DMS 273 treated with DMSO at 0.1 percent for 48 hours (cell line): ENCODE data around the gene UNC45B.
"Not testable (repeated sequence)": the region's sequence is repeated elsewhere in the genome, so short reads cannot be mapped to it uniquely, and the experiment has no call there.

Experiments
- DNase-seq: peaks from one replicate; lab custom pipeline; 2025; lab: John Stamatoyannopoulos, UW

Gene UNC45B

DNA sequence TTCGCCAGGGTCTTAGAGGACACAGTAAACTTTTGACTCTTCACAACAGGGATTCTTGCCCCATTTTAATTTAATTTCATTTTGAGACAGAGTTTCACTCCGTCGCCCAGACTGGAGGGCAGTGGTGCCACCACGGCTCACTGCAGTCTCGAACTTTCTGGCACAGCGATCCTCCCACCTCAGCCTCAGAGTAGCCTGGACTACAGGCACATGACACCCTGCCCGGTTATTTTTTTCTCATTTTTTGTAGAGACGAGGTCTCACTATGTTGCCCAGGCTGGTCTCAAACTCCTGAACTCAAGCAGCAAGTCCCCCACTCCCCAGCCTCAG is 5.2 kb upstream of the UNC45B start:
- DNase-seq, result no peak

DNA sequence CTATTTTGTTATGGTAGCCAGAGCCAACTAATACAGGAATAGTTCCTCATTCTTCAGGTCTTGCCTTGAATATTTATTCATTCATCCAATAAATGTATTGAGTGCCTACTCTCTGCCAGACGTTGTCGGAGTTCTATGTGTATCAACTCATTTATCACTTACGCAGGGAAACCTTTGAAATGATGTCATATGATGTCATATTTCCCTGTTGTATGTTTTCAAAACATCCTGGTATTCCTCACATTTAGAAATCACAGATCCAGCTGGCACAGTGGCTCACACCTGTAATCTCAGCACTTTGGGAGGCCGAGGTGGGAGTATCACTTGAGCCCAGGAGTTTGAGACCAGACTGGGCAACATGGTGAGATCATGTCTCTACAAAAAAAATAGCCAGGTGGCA is 2.8 kb upstream of the UNC45B start:
- no peak for DNase-seq

DNA sequence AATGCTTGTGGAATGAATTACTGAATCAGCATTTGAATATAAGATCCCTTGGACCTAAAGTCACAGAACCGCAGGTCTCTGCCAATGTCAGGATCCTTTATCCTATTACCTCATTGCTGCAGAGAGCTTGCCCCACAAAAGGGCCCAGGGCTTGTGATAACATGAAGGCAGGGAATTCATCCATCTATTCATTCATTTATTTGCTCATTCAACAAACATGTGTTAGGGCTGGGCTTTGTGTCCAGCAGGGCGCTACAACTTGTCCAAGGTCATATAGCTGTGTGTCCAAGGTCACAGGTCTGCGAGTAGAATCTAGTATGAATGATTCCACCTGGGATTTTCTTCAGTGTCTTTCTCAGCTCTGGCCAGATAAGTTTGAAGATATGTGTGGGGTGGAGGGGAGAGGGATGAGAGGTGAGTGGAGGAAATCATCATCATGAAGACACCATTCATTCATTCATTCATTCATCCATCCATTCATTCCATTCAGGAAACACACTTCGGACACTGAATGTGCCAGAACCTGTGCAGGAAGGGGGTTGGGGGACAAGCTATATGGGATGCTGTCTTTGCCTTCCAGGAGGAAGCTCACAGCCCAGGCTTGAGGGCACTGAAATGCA is 1.3 kb upstream of the UNC45B start:
- DNase-seq, result no peak

DNA sequence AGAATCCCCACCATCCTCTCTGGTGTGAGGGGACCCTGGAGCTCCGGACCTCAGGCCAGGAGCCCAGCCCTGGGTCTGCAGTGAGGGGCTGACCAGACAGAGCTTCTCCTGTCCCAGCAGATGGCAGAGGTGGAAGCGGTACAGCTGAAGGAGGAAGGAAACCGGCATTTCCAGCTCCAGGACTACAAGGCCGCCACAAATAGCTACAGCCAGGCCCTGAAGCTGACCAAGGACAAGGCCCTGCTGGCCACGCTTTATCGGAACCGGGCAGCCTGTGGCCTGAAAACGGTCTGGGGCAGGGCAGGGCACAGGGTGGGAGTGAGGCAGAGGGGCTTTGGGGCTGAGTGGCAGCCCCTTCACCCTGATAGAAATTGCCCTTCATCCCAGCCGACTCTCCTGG is 527 bp downstream of the UNC45B start:
- DNase-seq, result no peak

DNA sequence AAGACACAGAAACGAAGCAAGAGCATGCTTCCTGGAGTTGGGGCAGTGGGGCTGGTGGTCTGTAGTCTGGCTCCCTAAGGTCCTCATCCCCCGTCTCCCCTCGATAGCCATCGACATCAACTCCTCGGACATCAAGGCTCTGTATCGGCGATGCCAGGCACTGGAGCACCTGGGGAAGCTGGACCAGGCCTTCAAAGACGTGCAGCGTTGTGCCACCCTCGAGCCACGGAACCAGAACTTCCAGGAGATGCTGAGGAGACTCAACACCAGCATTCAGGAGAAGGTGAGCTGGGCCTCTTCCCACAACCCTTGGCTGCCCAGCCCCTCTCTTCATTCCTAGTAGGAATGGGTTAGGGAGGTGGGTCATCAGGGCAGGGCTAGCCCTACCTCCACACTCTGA is 2.3 kb downstream of the UNC45B start:
- DNase-seq, result no peak

DNA sequence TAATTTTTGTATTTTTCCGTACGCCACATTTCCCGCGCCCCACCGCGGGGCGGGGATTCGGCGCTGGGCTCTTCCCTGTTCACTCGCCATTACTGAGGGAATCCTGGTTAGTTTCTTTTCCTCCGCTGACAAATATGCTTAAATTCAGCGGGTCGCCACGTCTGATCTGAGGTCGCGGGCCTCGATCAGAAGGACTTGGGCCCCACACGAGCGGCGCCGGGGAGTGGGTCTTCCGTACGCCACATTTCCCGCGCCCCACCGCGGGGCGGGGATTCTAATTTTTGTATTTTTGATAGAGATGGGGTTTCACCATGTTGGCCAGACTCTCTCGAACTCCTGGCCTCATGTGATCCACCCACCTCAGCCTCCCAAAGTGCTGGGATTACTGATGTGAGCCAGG is 3.5 kb downstream of the UNC45B start:
- not testable (repeated sequence) for DNase-seq

DNA sequence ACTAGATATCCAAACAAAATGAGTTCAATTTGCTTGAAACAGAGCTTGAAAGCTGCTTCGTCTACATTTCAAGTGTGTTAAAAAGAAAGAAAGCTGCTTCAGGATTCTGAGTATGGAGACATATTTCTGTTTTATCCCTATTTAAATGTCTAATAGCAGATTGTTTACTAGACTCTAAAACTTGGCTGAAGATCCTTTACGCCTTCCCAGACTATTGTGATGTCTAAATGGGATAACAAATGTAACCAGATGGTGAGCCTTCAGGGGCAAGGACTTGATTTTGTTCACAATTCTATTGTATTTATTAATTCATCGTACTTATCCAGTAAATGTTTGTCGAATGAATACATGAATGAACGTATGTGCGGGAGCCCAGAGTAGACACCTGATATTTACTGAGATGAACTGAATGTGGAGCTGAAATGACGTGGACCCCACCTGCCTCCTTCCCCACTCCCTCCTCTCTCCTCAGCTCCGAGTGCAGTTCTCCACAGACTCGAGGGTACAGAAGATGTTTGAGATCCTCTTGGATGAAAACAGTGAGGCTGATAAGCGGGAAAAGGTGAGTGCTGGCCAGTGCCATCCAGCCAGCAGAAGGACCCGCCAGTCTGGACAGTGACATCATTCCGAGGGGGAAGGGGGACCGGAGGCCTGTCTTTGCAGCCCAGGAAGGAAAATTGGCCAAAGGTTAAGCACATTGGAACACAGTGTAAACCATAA is 5.0 kb downstream of the UNC45B start:
- DNase-seq, result no peak

DNA sequence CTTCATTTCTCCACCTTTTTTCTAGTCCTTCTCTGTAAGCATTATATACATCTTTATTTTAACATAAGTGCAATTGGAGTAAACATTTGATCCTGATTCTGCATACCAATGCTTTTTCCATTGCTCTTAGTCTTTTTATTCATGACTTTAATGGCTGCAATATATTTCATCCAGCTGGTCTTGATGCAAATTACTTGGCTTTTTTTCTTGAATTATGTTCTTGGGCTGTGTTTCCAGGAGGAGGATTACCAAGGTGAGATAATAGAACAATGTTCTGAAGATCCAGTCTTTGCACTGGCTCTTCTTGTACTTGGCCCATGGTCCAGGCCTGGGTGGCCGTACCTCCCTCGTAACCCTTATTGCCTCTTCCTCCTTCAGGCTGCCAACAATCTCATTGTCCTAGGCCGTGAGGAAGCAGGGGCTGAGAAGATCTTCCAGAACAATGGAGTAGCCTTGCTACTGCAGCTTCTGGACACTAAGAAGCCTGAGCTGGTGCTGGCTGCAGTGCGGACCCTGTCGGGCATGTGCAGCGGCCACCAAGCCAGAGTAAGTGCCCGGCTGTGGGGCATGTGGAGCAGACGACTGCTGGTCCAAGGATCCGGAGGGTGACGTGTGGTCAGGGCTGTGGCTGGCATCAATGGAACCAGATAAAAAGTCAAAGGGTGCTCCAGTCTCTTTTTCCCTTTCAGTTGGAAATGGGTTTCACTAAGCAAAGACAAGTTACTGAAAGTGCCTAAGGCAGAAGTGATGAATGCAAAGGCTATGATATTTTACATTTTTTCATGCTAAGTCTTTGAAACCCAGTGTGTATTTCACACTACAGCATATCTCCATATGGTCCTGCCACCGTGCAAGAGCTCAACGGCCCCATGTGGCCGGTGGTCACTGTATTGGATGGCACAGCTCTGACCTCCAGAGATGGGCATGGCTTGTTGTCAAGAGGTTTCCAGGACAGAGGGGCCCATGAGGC is 6.9 kb downstream of the UNC45B start:
- no peak for DNase-seq

DNA sequence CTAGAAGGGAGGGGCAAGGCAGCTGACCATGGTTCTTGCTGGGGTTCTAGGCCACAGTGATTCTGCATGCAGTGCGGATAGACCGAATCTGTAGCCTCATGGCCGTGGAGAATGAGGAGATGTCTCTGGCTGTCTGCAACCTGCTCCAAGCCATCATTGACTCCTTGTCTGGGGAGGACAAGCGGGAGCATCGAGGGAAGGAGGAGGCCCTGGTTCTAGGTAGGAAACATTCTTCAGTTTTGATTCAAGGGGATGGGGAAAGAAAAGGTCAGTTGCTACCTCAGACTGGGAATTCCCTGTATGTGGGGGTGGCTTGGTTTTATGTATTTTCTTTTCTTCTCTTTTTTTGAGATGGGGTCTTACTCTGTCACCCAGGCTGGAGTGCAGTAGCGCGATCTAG is 7.6 kb downstream of the UNC45B start:
- DNase-seq, result no peak

DNA sequence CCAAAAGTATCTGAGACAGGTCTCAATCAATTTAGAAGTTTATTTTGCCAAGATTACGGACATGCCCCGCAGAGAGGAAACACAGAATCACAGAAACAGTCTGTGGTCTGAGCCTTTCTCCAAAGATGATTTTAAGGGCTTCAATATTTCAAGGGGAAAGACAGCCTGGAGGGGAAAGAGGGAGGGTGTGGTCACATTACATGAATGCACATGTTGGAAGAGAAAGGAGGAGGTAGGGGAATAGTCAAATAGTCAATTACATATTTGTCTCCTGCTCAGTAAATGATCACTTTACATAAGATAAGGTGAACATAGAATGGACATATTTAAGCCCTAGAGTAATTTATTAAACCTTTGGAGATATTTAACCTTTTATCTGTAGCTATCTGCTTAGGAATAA is 12.3 kb downstream of the UNC45B start:
- DNase-seq, result no peak

DNA sequence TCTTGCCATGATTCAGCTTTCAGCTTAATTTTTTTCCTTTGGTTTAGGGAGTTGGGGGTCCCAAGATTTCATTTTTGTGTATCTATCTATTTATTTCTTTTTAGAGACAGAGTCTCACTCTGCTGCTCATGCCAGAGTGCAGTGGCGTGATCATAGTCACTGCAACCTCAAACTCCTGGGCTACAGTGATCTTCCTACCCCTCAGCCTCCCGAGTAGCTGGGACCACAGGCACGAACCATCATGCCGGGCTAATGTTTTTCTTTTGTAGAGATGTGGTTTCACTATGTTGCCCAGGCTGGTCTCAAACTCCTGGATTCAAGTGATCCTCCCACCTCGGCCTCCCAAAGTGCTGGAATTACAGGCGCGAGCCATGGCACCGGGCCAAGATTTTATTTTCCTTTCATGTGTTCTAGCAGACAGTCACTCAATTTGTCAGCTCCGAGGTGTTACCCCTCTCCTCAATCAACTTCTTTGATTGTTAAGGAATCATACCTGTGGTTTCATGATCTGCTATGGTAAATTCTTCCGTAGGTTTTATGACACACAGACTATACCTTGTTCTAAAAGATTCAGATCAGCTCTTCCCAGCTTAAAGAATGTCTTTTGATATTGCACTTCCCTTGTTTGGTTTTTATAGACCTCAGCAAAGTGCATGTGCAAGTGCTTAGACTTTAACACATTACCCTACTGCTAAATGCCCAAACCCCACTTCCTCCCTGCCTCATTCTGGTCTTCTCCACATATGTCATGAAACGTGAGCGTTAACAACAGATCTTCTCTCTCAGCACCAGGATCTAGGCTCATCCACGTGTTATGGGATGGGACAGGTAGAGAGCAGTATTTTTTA is 13.0 kb downstream of the UNC45B start:
- no peak for DNase-seq

DNA sequence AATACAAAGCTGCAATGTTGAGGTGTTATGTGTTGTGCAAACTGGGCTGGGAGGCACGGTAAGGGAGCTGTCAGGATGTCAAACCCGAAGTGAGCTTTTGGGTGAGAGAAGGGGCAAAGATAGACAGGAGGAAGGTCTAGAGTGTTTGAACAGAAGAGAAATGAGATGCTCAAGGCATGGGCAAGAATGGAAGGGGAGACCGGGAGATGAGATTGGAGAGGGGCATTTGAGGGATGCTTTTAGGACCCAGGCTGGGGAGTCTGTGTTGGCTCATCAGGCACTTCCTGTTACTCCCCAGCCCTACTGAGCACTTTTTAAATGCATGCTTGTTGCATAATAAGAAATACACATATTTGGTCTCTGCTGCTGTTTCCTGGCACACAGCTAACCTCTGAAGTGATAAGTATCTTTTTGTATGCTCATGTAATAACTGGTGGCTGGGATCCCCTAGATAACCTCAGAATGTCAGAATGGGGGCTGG is 13.7 kb downstream of the UNC45B start:
- no peak for DNase-seq

DNA sequence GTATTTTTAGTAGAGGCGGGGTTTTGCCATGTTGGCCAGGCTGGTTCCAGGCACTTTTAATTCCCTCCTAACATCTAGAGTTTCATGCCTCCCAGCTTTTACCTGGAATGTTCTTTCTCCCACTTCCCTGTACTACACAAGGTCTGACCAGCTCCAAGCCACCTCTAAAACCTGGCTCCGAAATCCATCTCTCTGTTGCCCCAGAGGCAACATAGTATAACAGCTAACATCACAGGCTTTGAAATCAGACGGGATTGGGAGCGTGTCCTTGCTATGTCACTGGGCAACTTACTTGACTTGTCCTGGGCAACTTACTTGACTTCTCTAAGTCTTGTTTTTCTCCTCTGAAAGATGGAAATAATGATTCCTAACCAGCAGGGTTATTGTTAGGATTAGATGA is 15.1 kb downstream of the UNC45B start:
- no peak for DNase-seq

DNA sequence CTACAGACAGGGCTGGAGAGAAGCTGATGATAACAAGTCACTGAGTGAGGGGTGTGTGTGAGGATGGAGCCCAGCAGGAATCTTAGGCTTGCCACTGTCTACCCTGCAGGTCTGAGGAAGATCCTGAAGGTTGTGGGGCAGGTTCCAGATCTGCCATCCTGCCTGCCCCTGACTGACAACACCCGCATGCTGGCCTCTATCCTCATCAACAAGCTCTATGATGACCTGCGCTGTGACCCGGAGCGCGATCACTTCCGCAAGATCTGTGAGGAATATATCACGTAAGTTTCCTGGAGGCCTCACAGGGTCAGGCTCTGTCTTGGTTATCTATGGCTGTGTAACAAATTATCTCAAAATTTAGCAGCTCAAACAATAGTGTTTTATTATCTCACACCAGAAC is 16.3 kb downstream of the UNC45B start:
- DNase-seq, result no peak

DNA sequence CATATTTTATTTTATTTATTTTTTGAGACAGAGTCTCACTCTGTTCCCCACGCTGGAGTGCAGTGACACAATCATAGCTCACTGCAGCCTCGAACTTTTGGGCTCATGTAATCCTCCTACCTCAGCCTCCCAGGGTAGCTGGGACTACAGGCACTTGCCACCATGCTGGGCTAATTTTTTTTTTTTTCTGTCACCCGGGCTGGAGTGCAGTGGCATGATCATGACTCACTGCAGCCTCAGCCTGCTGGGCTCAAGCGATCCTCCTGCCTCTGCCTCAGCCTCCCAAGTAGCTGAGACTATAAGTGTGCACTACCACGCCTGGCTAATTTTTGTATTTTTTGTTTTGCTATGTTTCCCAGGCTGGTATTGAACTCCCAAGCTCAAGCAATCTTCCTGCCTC is 17.1 kb downstream of the UNC45B start:
- no peak for DNase-seq

DNA sequence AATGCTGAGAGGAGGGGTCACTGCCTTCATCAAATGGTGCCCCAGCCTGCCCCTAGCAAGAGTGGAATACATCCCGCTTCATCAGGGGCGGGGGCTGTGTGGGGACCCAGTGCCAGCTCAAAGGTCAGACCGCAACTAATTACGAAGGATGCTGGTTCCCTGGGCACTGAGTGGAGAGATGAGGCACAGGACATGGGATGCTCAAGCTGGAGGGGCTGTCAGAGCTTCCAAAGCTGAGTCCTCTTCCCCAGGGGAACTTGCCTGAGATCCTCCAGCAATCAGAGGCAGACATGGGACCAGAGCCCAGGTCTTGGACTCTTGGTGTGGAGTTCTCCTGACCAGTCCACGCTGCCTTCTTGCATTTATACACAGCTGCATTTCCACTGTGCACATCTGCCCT is 18.9 kb downstream of the UNC45B start:
- no peak for DNase-seq

DNA sequence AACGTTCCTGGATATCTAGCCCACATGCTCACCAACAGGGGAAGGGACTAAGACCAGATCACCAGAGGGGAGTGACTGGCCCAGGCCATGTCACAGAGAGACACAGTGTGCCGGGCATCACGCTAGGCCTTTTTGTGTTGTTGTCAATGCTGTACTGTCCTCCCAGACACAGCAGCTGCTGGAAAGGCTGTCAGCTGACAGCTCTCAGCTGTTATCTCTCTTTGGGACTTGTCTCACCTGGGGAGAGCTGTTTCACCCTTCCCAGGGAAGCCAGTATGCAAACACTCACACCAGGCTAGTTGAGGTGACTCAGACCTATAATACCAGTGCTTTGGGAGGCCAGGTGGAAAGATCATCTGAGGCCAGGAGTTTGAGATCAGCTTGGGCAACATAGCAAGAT is 19.4 kb downstream of the UNC45B start:
- no peak for DNase-seq

DNA sequence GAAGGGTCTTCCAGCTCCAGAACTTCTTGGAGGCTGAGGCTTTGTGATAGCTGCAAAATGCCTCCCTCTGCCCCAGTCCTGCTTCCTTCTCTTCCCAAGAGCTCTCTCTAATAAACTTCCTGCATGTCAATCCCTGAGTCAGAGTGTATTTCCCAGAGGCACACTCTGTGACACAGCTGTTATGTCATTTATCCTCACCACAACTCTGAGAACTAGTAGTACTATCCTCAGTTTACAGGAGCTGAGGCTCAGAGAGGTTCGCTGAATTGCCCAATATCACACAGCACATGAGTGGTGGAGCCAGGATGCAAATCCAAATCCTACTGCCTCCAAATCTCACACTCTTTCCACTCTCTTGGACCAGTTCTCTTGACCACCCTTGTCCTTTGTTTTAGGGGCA is 20.0 kb downstream of the UNC45B start:
- DNase-seq, result no peak

DNA sequence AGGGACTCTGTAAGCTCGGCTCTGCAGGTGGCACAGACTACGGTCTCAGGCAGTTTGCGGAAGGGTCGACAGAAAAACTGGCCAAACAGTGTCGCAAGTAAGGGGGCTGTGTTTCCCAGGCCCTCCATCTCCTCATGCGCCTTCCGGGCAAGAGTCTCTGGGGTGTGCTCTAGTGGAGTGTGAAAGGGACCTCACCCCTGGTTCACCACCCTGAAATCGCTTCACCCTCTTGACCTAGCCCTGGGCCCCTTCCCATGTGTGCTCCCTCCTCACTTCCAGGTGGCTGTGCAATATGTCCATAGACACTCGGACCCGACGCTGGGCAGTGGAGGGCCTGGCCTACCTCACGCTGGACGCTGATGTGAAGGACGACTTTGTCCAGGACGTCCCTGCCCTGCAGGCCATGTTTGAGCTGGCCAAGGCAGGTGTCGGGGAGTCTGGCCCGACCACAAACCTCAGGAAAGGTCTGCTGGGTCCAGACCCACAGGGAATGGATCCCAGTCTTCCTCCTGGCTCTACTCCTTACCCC is 22.3 kb downstream of the UNC45B start:
- DNase-seq, result no peak

DNA sequence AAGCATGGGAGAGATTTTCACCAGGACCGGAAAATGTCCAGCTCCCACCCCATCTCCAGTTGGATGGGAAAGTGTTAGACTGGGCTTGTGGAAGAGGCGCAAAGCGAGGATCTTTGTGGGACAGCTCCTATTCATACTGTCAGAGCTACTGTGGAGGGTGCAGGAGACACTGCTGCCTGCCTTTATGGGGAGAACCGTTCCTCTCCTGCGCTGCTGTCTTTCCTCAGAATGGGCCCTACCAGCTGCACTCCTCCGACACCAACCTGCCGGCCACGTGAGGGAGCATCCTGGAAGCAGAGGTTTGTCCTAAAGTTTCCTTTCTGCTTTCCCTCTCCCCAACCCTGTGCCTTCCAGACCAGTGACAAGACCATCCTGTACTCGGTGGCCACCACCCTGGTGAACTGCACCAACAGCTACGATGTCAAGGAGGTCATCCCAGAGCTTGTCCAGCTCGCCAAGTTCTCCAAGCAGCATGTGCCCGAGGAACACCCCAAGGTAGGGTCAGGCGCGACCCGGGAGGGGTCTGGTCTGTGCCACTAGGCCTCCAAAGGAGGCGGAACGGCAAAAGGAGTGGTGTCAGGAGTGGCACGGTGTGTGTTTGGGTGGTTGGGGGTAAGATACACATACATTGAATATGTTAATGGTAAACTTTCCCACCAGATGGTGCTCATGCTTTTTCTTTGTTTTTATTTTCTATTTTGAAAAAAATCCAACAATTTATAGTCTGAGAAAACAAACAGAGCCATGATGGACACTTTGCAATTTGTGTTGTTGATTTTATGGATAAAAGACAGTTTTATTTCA is 23.6 kb downstream of the UNC45B start:
- DNase-seq, result no peak

DNA sequence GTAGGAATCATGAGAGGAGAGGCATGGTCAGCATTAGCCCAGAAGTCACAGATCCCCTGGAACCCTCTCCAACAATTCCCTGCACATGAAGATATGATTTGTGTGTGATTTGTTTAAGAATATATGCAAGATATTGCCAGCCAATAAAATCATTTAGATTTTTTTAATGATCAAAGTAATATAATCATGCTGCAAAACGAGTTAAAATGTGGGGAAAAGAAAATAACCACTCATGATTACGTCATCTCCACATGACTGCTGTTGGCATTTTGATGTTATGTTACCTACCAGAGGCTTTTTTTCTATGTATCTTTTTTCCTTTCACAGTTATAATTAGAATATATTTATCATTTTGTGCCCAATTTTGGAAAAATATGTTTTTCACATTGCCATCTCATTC is 24.2 kb downstream of the UNC45B start:
- DNase-seq, result no peak
